ENCODE data around the gene RCN1.
"Not testable (repeated sequence)": the region's sequence is repeated elsewhere in the genome, so short reads cannot be mapped to it uniquely, and the experiment has no call there.

The RCN1 gene

DNA sequence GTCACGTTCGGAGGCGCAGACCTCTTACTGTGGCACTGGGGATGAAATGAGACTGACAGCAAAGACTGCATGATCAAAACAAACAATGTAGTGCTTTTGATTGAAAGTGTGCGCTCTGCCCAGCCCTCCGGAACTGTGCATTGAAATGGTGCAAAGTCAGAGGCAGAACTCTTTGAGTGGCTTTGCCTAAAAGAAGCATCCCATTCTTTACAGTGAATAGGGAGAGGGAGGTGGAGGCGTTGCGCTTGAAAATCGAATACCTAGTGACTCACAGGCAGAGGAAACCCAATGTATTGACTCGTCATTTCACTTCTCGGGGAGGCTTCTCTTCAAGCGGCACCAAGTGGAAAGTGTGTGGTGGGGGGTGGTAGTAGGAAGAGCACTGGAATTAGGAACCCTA, 10.9 kb downstream of the RCN1 start:
- H3K27ac ChIP-seq = no peak overlapping the region
- TF ChIP-seq, protein P1, sequence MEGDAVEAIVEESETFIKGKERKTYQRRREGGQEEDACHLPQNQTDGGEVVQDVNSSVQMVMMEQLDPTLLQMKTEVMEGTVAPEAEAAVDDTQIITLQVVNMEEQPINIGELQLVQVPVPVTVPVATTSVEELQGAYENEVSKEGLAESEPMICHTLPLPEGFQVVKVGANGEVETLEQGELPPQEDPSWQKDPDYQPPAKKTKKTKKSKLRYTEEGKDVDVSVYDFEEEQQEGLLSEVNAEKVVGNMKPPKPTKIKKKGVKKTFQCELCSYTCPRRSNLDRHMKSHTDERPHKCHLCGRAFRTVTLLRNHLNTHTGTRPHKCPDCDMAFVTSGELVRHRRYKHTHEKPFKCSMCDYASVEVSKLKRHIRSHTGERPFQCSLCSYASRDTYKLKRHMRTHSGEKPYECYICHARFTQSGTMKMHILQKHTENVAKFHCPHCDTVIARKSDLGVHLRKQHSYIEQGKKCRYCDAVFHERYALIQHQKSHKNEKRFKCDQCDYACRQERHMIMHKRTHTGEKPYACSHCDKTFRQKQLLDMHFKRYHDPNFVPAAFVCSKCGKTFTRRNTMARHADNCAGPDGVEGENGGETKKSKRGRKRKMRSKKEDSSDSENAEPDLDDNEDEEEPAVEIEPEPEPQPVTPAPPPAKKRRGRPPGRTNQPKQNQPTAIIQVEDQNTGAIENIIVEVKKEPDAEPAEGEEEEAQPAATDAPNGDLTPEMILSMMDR (IDR thresholded peaks at IDR 0.05) = no peak
- TF ChIP-seq ZFX (IDR thresholded peaks at IDR 0.05; ENCODE audit: borderline replicate concordance) = no peak

- not testable (repeated sequence) for H3K27ac ChIP-seq
These were observed 12.3 kb downstream of the RCN1 start for GRCh38 chr11:32103121-32103719.

DNA sequence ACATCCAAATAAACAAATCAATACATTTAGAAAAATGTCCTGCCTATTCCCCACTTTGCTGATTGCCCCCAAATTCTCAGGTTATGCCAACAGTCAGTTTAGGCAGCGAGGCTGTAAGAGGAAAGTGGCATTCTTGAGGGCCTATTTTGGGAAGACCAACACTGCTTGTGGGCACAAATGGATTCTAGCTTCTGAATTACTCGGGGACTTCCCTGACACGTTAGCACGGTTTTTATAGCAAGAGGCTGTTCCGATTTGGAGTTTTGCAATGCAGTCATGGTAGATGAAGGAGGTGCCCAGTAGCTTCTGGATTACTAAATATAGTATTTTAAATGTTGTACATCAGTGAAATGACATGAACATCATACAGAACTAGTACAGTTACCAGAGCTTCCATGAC, 13.1 kb downstream of the RCN1 start:
- no peak overlapping the region for H3K27ac ChIP-seq
- TF ChIP-seq ZFX (IDR thresholded peaks at IDR 0.05; ENCODE audit: borderline replicate concordance) = no peak
- TF ChIP-seq, protein P1 (IDR thresholded peaks at IDR 0.05) = no peak

GRCh38 chr11:32105871-32106560, 15.1 kb downstream of the RCN1 start:
- no peak for TF ChIP-seq ZFX (IDR thresholded peaks at IDR 0.05; ENCODE audit: borderline replicate concordance)
- TF ChIP-seq, protein P1 (IDR thresholded peaks at IDR 0.05) = no peak

DNA sequence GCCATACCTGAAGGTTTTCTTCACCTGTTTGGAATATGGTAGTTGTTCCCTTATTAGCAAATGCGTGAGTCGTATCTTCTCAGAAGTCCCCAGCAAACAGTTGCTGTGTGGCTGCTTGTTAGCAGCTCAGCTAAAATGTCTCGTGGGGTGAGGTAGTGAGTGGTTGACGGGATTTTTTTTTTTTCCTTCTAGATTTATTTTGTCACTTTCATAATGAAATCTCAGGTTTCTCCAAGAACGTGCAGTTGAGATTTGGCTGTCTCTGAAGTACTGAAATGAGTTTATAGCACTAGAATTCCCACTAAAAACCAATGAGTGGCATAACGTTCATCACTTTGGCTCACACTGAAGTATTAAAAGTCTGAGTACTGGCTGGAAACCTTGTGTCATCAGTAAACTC, 16.8 kb downstream of the RCN1 start:
- no peak overlapping the region for H3K27ac ChIP-seq
- no peak for TF ChIP-seq ZFX (IDR thresholded peaks at IDR 0.05; ENCODE audit: borderline replicate concordance)
- TF ChIP-seq, protein P1 (IDR thresholded peaks at IDR 0.05) = no peak

More at GRCh38 chr11:32105871-32106560, 15.1 kb downstream of the RCN1 start:
- no peak overlapping the region for H3K27ac ChIP-seq

DNA sequence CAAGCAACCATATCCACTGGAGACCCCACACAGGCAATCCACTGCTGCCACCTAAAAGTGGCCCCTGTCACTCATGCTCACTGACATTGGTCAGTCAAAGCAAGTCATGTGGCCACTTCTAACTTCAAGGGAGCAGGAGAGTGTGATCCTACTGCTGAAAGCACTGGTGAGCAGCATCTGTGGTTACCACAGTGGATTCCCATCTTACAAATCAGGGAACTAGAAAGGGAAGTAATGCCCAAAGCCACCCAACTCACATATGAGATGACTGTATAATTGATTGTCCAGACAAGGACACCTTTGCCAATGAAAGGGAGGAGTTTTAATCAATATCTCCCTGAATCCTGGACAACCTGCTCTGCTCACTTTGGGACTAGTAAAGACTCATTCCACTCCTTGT, 17.7 kb downstream of the RCN1 start:
- H3K27ac ChIP-seq = no peak overlapping the region
- TF ChIP-seq ZFX (IDR thresholded peaks at IDR 0.05; ENCODE audit: borderline replicate concordance) = no peak
- TF ChIP-seq, protein P1 (IDR thresholded peaks at IDR 0.05) = no peak

DNA sequence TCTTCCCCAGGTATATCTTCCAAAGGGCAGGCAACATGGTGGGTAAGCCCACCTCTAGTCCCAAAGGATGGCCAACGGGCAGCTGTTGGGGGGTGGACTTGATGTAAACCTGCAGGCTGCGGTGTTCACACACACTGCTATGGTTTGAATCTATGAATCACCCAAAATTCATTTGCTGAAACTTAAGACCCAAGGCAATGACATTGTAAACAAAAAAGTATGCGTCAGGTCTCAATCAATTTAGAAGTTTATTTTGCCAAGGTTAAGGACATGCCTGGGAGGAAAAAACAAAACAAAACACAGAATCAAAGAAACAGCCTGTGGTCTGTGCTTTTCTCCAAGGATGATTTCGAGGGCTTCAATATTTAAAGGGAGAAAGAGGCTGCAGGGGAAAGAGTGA, 18.3 kb downstream of the RCN1 start:
- TF ChIP-seq, protein P1 (IDR thresholded peaks at IDR 0.05) = no peak
- TF ChIP-seq ZFX (IDR thresholded peaks at IDR 0.05; ENCODE audit: borderline replicate concordance) = no peak
- no peak overlapping the region for H3K27ac ChIP-seq

All from 22Rv1 (cell line).